Lower leg skin (tissue), 3 donors: Measurements from ENCODE around the gene MFSD6L.

ENCODE experiments used
- CTCF ChIP-seq, 3 donors: fragments of 450-650 bp; IDR thresholded peaks; one replicate each; pipeline ENCODE4 v1.5.1; 2016; ENCODE audit warnings: antibody characterized with exemption in 3 of 3, mild to moderate bottlenecking in 3 of 3, moderate library complexity in 2 of 3
- POLR2A ChIP-seq, 2 donors: fragments of 450-650 bp; IDR thresholded peaks; one replicate each; pipeline ENCODE4 v1.6.1; 2016 to 2017; ENCODE audit warnings: antibody characterized with exemption in 2 of 2, mild to moderate bottlenecking in 1 of 2, moderate library complexity in 1 of 2

- TF ChIP-seq CTCF (IDR thresholded peaks at IDR 0.05) (no peak), POLR2A (IDR thresholded peaks at IDR 0.05) (no peak)
These were observed 10.2 kb downstream of the MFSD6L start for GRCh38 chr17:8788998-8789397.
